GM23338 (cell line): ENCODE data around the gene ZSCAN1.

Experiments
- CREB1 ChIP-seq: fragments of 250-450 bp; sonication (Bioruptor Pico); IDR thresholded peaks from 2 replicates; pipeline ENCODE4 v1.5.0; 2020; ENCODE audit warnings: low read depth, mild to moderate bottlenecking, moderate library complexity
- EZH2 ChIP-seq: fragments of 200-600 bp; sonication (generic); IDR thresholded peaks from one replicate; pipeline ENCODE4 v1.8.0; 2017; ENCODE audit warnings: antibody characterized with exemption, mild to moderate bottlenecking, low read depth; ENCODE audit not compliant: unreplicated experiment
- JUNB ChIP-seq: IDR thresholded peaks from one replicate; pipeline ENCODE4 v1.6.1; 2016; ENCODE audit warnings: antibody characterized with exemption; ENCODE audit not compliant: unreplicated experiment
- NANOG ChIP-seq: IDR thresholded peaks from 2 replicates; pipeline ENCODE4 v1.6.1; 2016; ENCODE audit warnings: antibody characterized with exemption, borderline replicate concordance
- POLR2AphosphoS5 ChIP-seq: IDR thresholded peaks from 2 replicates; pipeline ENCODE4 v1.6.1; 2016; ENCODE audit warnings: antibody characterized with exemption, low read depth
- STAT1 ChIP-seq: IDR thresholded peaks from one replicate; pipeline ENCODE4 v1.6.1; 2016; ENCODE audit warnings: antibody characterized with exemption; ENCODE audit not compliant: unreplicated experiment
- TF ChIP-seq, protein P1 (sequence below): IDR thresholded peaks from one replicate; pipeline ENCODE4 v1.6.1; 2018; ENCODE audit warnings: antibody characterized with exemption; ENCODE audit not compliant: unreplicated experiment
- TF ChIP-seq, protein P2 (sequence below), 2 experiments: fragments of 200-600 bp in 1 of 2; sonication (generic) in 1 of 2; conservative IDR thresholded peaks; 2 replicates each; pipeline versions ENCODE4 v1.5.1 to v1.6.1; 2016 to 2017; ENCODE audit warnings: antibody characterized with exemption in 2 of 2, low read depth in 2 of 2, mild to moderate bottlenecking in 2 of 2, moderate library complexity in 1 of 2

GRCh38 chr19:58095328-58095727, 61.5 kb downstream of the ZSCAN1 start:
- TF ChIP-seq, protein P1, sequence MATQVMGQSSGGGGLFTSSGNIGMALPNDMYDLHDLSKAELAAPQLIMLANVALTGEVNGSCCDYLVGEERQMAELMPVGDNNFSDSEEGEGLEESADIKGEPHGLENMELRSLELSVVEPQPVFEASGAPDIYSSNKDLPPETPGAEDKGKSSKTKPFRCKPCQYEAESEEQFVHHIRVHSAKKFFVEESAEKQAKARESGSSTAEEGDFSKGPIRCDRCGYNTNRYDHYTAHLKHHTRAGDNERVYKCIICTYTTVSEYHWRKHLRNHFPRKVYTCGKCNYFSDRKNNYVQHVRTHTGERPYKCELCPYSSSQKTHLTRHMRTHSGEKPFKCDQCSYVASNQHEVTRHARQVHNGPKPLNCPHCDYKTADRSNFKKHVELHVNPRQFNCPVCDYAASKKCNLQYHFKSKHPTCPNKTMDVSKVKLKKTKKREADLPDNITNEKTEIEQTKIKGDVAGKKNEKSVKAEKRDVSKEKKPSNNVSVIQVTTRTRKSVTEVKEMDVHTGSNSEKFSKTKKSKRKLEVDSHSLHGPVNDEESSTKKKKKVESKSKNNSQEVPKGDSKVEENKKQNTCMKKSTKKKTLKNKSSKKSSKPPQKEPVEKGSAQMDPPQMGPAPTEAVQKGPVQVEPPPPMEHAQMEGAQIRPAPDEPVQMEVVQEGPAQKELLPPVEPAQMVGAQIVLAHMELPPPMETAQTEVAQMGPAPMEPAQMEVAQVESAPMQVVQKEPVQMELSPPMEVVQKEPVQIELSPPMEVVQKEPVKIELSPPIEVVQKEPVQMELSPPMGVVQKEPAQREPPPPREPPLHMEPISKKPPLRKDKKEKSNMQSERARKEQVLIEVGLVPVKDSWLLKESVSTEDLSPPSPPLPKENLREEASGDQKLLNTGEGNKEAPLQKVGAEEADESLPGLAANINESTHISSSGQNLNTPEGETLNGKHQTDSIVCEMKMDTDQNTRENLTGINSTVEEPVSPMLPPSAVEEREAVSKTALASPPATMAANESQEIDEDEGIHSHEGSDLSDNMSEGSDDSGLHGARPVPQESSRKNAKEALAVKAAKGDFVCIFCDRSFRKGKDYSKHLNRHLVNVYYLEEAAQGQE: no peak
- TF ChIP-seq, protein P2, sequence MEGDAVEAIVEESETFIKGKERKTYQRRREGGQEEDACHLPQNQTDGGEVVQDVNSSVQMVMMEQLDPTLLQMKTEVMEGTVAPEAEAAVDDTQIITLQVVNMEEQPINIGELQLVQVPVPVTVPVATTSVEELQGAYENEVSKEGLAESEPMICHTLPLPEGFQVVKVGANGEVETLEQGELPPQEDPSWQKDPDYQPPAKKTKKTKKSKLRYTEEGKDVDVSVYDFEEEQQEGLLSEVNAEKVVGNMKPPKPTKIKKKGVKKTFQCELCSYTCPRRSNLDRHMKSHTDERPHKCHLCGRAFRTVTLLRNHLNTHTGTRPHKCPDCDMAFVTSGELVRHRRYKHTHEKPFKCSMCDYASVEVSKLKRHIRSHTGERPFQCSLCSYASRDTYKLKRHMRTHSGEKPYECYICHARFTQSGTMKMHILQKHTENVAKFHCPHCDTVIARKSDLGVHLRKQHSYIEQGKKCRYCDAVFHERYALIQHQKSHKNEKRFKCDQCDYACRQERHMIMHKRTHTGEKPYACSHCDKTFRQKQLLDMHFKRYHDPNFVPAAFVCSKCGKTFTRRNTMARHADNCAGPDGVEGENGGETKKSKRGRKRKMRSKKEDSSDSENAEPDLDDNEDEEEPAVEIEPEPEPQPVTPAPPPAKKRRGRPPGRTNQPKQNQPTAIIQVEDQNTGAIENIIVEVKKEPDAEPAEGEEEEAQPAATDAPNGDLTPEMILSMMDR (conservative IDR thresholded peaks at IDR 0.05; ENCODE audit: low read depth in 2 of 2): no peak
- no peak for TF ChIP-seq POLR2AphosphoS5
- no peak for TF ChIP-seq CREB1 (CRISPR knock-in tag)
- no peak for TF ChIP-seq EZH2
- no peak for TF ChIP-seq NANOG
- TF ChIP-seq STAT1: no peak
- TF ChIP-seq JUNB: no peak
